Measurements from ENCODE around the gene POLR3A.

POLR3A gene

DNA sequence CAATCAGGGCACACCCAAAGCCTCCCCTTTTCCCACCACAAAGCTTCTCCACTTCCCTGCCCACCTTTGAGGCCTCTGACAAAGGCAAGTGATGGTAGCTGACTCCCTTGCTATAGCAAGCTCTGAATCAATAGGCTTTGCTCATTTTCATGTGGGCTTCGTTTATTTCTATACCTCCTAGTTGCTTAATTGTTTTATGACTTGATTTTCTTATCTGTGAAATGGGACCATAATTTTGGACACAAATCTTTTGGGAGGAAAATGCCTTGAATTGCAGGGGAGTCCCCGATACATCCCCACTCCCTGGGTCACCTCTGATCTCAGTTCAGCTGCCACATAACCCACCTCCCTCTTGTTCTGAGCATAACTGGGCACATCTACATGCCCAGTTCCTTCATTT is 89.1 kb downstream of the POLR3A start:
- no peak for DNase-seq

DNA sequence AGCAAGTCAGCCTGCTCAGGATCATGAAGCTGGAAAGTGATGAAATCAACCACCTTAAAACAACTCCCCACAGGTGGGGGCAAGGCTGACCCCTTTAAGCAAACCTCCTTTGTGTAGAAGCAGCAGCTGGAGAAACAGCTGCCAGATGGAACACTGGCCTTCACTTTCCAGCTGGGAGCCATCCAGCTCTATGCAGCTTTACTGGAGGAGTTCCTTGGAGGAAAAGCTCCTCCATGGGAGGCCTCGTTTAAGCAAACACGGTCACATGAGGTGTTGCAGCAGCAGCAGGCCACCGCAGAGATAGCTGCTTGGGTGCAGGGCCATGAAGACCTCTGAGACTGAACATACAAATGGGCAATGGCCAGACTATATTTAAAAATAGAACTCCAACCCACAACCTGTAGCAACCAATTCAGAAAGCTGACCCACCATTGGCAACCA is 89.7 kb downstream of the POLR3A start:
- no peak for DNase-seq

DNA sequence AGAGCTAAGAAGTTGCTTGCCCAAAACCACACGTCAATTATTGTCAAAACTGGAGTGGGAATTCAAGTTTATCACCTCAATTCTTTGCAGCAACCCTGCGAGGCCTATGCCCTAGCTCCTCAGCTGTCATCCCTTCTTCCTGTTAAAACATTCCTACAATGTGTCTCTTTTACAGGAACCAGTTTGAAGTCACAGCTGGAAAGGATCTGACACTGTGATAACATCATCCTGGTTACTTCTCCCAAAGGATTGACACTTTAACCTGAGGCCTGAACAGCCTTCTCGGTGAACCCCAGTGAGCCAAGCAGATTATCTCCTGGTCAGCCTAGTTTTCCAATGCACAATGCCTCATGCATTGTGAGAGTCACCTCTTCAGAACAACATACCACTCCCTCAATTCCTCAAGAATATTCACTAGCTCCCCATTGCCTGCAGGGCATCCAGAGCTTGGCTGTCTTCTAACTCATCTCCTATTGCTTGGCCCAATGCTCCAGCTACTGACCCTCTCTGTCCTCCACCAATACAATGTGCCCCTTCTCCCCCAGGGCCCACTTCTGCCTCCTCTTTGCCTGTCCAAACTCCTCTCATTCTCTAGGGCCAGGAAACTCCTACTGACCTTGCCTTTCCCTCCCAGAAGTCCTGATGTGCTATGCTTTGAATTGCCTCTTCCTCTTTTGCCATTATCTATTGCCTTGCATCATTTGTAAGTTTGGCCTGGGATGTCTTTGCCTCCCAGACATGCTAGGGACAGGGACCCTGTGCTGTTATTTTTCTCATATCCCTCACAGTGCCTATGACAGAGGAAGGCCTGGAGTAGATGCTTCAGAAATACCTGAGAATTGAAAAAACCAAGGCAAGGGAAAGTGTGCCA is 92.4 kb downstream of the POLR3A start:
- DNase-seq = no peak

DNA sequence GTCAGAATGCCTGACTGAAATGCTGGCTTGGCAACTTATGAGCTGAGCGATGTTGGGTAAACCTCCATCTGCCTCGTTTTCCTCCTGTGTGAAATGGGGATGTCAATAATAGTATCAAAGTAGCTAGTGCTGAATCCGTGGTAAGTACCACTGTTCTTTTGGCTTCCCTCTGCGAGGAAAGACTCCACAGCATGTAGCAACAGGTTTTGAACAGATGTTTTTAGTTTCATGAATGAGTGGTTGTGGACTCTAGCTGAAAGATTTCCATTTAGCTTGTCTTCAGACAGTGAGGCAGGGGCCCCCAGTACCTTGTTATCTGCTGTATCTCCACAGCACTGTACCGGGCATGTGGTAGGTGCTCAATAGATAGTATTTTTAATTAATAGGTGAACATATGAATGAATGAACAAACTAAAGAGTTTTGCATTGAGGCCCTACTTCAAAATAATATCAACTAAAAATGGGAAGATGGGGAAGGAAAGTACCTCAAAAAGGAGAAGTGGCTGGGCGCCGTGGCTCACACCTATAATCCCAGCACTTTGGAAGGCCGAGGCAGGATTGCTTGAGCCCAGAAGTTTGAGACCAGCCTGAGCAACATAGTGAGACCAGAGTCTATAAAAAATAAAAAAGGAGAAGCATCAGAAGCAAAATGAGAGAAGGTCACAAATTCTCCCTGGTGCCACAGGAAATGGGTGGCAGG is 97.1 kb downstream of the POLR3A start:
- no peak for DNase-seq

DNA sequence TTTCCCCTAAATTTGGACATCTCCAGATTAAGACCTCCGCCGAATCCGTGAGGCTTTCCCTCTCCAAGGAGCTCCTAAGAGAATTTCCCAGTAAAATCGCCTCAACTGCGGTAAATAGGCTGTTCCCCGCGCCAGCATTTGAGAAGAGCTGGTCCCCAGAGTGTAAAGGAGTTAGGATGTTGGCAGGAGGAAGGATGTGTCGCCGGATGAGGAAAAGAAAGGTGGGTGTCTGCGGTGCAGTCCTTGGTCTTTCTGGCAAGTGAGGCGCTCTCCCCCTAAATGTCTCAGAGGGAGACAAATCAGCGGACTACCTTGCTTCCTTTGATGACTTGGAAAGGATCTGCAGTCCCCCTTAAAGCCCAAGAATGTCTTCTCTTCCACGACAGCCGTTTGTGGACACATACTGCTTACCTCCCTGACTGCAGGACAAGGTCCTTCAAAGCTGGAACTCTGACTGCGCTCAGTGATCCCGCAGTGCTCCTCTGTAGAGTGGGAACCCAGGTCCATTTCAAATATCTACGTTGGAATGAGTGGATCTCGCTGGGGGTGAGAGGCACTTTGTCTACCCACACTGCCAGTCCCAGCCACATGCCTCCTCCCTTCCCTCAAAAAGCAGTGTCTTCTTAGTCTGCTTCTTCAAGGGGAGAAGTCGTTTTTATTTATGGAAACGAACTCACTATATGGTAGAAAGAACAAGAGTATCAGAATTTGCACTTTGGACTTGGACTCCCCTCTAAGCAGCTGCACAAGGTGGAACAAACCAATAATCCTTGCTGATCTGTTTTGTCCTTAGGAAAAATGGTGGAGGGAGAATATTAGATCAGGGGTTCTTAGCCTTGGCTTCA is 101.7 kb downstream of the POLR3A start:
- DNase-seq = no peak

DNA sequence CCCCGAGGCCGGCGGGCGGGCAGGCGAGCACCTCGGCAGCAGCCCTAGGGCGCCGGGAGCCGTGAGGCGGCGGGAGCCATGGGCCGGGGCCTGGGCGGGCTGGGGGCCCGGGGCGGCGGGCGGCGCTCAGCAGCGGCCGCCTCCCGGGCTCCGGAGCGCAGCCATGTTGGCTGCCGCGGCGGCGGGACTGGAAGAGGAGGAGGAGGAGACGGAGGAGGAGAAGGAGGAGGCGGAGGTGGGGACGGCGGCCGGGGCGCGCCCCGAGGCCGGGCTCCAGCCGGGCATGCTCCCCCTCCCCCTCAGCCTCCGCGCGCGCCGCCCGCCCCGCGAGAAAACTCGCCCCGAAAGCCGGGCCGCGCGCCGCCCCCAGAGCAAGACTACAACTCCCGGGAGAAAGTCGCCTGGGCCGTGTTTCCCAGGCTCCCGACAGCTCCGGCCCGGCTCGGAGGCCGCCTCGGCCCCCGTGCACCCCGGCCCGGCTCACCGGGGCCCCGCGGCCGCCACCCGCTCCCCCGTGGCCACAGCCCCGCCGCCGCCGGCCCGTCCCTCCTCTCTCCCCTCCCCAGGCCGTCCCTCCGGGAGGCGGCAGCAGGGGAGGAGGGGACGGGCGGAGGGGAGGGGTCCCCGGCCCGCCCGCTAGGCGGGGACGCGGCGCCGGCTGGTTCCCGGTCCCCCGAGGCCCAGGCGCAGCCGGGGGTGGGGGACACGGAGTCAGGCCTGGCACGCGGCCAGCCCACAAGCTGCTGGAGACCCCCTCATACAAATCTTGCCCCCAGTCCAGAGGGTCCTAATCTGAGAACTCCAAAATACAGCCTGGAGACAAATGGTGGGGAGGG is 102.5 kb downstream of the POLR3A start, which contains the start of gene DLG5:
TSS of gene DLG5 (minus strand) at position 190 of the 836 bp plus-strand sequence. CDS start 235 bp downstream, outside the sequence.
- DNase-seq = peak; percentile 24

DNA sequence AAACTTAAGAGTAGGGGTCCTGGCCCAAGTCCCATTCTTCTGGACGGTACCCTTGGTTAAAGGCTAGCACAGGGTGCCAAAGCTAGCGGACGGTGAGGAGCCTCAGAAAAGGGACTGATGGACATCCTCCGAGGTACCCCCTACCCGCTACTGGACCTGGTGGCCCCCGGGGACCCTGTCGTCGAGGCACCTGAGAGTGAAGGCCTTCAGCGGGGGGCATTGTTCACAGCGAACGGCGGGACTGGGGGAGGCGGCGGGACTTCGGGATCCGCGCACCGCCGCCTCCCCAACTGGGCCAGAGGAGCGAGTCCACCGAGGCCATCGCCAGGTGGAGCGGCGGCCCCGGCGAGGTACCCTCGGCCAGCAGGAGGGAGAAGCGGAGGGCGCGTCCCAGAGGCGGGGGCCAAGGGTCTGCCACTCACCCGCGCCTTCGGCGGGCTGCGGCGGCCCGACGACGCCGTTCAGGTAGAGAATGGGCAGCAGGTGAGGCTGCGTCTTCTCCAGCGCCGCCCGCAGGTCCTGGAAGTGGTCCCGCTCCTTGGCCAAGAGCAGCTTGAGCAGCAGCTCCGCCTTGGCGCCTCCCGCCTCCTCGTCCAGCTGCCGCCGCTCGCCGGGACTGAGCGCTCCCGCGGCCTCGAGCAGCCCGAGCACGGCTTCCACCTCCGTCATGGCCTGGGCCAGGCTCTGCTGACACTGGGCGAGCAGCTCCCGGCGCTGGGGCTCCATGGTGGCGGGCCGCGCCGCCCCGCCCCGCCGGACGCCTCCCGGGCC is 103.3 kb downstream of the POLR3A start:
- DNase-seq = no peak

DNA sequence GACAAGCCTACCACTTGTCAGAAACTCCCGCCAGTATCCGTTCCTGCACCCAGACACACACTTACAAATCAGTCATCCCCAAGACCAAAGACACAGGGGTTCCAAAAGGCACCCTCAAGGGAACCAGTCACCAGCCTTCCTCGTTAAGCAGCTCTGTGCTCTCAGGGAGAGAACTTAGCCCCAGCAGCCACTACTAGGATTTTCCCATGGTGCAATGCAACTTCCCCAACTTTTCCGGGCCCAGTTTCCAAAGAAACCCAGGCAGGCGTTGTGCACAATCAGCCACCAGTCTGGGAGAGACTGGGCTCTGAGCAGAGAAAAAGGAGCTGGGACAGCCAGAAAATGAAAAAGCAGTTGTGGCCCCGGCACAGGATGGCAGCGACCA is 103.9 kb downstream of the POLR3A start:
- DNase-seq = no peak

DNA sequence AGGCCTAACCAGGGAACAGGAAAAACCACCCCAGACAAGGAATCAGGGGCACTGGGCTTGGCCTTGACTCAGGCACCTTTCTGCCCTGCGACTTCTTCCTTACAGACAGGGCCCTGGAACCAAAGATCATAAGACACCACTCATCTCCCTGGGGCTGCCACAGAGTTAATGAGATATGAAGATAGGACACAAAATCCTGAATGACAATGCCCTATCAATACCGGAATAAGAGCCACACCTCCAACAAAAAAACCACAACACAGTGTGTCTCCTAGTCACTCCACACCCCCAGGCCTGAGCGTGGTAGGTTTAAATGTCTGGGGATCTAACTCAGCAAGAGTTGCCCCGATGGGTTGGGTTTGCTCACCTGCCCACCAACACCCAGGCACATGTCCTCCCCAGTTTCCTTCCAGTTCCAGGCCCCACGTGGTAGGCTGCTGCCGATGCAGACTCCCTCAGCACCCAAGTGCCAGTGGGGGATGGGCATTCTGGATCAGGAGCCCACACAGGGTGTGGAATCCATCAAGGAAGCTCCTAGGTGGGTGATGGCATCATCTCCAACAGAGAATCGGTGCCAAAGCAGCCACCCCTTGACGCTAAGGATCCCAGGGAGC is 106.6 kb downstream of the POLR3A start:
- no peak for DNase-seq

DNA sequence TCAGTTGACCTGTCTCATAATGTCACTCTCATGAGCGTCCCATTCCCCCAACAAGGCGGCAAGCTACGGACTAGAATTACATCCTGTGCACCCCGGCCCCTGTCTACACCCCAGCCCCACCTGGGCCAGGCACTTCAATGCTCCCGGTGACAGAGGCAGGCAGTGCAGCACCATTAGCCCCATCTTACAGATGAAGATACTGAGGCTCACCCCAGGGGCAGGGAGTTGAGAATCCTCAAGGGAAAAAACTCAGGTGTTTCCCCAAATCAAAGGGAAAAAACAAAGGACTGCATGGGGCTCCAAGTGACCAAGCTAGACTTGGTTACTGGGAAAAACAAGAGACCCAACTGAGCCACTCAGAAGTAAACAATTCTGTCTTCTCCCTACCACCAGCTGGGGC is 107.3 kb downstream of the POLR3A start:
- no peak for DNase-seq

DNA sequence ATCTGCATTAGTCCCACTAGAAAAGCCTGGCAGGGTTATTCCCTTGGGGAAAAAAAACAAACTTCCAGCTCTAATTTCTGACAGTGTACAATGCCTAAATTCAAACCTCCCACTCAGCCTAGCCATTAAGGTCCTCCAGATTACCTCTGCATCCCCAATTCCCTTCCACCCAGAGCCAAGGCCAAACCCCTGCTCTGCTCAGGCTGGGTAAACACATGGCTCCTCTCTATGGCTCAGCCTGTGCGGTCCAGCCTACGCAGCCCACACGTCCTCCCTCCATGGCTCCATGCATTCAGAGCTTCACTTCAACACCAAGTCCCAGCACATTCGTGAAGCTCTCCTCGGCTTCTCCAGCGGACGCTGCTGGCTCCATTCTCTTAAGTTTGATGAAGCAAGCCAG is 107.9 kb downstream of the POLR3A start:
- peak; percentile 12 for DNase-seq

DNA sequence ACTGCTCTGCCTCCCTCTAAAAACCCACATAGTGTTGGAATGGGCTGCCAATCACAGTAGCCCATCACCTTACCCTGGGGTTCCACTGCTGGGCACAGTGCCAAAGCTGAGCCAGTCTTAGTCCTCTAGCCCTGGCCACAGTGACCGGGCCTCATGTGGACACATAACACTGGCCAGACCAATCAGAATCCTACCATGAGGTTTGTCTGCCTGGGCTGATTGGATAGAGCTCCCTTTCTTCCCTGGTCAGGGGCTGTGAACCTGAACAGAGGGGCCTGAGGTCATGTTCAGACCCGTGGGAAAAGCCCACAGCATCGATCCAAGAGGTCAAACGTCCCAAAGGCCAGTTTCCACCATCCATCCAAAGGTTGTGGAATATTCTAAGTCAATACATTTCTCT is 108.8 kb downstream of the POLR3A start:
- DNase-seq = no peak

DNA sequence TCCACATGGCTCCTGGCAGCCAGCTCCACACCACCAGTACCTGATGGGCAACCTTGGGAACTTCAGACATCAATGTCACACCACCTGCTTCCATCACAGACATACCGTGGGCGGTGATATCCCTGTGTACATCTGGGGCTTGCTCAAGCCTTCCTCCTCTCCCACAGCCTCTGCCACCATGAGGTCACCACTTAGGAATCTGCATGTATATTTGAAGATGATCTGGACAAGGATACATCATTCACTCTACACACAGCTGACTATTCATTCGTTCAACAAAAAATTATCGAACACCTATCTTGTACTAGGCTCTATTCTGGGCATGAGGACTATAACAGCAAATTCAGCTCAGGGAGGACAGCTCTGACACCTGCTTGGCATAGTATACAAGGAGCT is 109.6 kb downstream of the POLR3A start:
- no peak for DNase-seq
